HCT116 (cell line): ENCODE measurements around the gene GPRIN1. TPM values are rescaled to one million over a fixed set of nuclear protein-coding genes. Genes with fewer than 3 reads are reported as not detected.

Source experiments
- ATAC-seq: fragments of 200-7000 bp; cut with Tn5 transposase; 2 replicates; pipeline ENCODE4 v1.9.1; 2020; ENCODE audit warnings: mild to moderate bottlenecking, moderate library complexity
- BruUV-seq: library from RNA; stranded (reverse); fragments of 400-500 nt; replicated peaks from 2 replicates; lab custom pipeline; 2021; lab: Mats Ljungman, UMichigan
- CTCF ChIA-PET: fragments of 300-600 bp; sonication (Branson Sonifier 250); formaldehyde crosslinking; loops from one replicate; lab custom pipeline; 2021; ENCODE audit warnings: antibody characterized with exemption; lab: Charles Lee
- POLR2A ChIA-PET: fragments of 300-600, 350-600 bp; sonication (Branson Sonifier 250); formaldehyde crosslinking; loops from one replicate; lab custom pipeline; 2021; ENCODE audit warnings: antibody characterized with exemption; lab: Charles Lee
- RAD21 ChIA-PET, 2 experiments: fragments of 300-600 bp; sonication (Branson Sonifier 250); formaldehyde crosslinking; loops; one replicate each; lab custom pipeline; 2023; ENCODE audit warnings: low total read pairs in 2 of 2; ENCODE audit not compliant: uncharacterized antibody in 2 of 2, unreplicated experiment in 2 of 2, low non-redundant PET in 1 of 2; lab: Charles Lee
- DNase-seq: peaks from one replicate; pipeline ENCODE4 v3.0.0-alpha.2; 2010; ENCODE audit warnings: low read depth, low spot score
- H2AFZ ChIP-seq: fragments of 200-600 bp; shearing (Covaris generic), sonication (generic); 2 replicates; pipeline ENCODE4 v1.6.1; 2017; ENCODE audit warnings: low read depth, mixed run types, mixed read lengths, antibody characterized with exemption, low read length; ENCODE audit not compliant: poor library complexity, severe bottlenecking
- H3K27ac ChIP-seq: 2 replicates; pipeline ENCODE4 v1.5.1; 2012; ENCODE audit warnings: low read depth, low read length
- H3K27me3 ChIP-seq: fragments of 200-600 bp; sonication (generic); 2 replicates; pipeline ENCODE4 v1.6.1; 2016; ENCODE audit warnings: mixed run types, low read length, mixed read lengths; ENCODE audit not compliant: insufficient read depth
- H3K36me3 ChIP-seq, 2 experiments: fragments of 200-500 bp in 1 of 2; fragments of 200-600 bp in 1 of 2; sonication (Bioruptor generic) in 1 of 2; sonication (generic) in 1 of 2; 2 replicates each; pipeline versions ENCODE4 v1.5.1 to v1.6.1; 2014 to 2016; ENCODE audit warnings: low read length in 2 of 2, inconsistent platforms in 1 of 2, mixed read lengths in 1 of 2, mixed run types in 1 of 2; ENCODE audit not compliant: insufficient read depth in 2 of 2, control insufficient read depth in 1 of 2
- H3K4me1 ChIP-seq, 2 experiments: fragments of 200-600 bp in 1 of 2; sonication (generic) in 1 of 2; 2 replicates each; pipeline versions ENCODE4 v1.5.1 to v1.6.1; 2012 to 2017; ENCODE audit warnings: low read length in 2 of 2, inconsistent platforms in 1 of 2, mild to moderate bottlenecking in 1 of 2, mixed read lengths in 1 of 2, mixed run types in 1 of 2, moderate library complexity in 1 of 2; ENCODE audit not compliant: insufficient read depth in 2 of 2, control insufficient read depth in 1 of 2
- H3K4me2 ChIP-seq: fragments of 200-600 bp; sonication (generic); 2 replicates; pipeline ENCODE4 v1.6.1; 2017; ENCODE audit warnings: mixed run types, low read length, mixed read lengths
- H3K4me3 ChIP-seq, 2 experiments: fragments of 200-600 bp in 1 of 2; sonication (generic) in 1 of 2; replicated peaks in 1 of 2; 2 replicates each; pipeline ENCODE4 v1.5.1; 2011 to 2016; ENCODE audit warnings: low read length in 2 of 2, control low read depth in 1 of 2, low read depth in 1 of 2, mild to moderate bottlenecking in 1 of 2, mixed read lengths in 1 of 2, mixed run types in 1 of 2
- H3K79me2 ChIP-seq: fragments of 200-600 bp; sonication (generic); 2 replicates; pipeline ENCODE4 v1.6.1; 2017; ENCODE audit warnings: mild to moderate bottlenecking, mixed run types, low read length, moderate library complexity, mixed read lengths; ENCODE audit not compliant: insufficient read depth
- H3K9ac ChIP-seq: fragments of 200-600 bp; sonication (generic); 2 replicates; pipeline ENCODE4 v1.6.1; 2016; ENCODE audit warnings: low read length, mixed read lengths
- H3K9me2 ChIP-seq: fragments of 200-600 bp; sonication (generic), shearing (Covaris generic); 2 replicates; pipeline ENCODE4 v1.6.1; 2017; ENCODE audit warnings: mixed run types, mild to moderate bottlenecking, moderate library complexity; ENCODE audit not compliant: insufficient read depth
- H3K9me3 ChIP-seq, 2 experiments: fragments of 200-500 bp in 1 of 2; fragments of 200-600 bp in 1 of 2; sonication (Bioruptor generic) in 1 of 2; sonication (generic) in 1 of 2; 2 replicates each; pipeline ENCODE4 v1.6.1; 2014 to 2017; ENCODE audit warnings: low read length in 2 of 2, mixed read lengths in 2 of 2, inconsistent platforms in 1 of 2, low read depth in 1 of 2, mild to moderate bottlenecking in 1 of 2, mixed run types in 1 of 2, moderate library complexity in 1 of 2; ENCODE audit not compliant: control insufficient read depth in 1 of 2, insufficient read depth in 1 of 2
- H4K20me1 ChIP-seq: fragments of 200-600 bp; sonication (generic), shearing (Covaris generic); 2 replicates; pipeline ENCODE4 v1.6.1; 2017; ENCODE audit warnings: mixed run types, mild to moderate bottlenecking, moderate library complexity; ENCODE audit not compliant: insufficient read depth
- CBX3 ChIP-seq: IDR thresholded peaks from 2 replicates; pipeline ENCODE4 v1.6.1; 2012; ENCODE audit warnings: low read depth
- CEBPB ChIP-seq: IDR thresholded peaks from 2 replicates; pipeline ENCODE4 v1.6.1; 2012; ENCODE audit warnings: low read depth
- ELF1 ChIP-seq: IDR thresholded peaks from 2 replicates; pipeline ENCODE4 v1.6.1; 2012; ENCODE audit warnings: low read depth, borderline replicate concordance
- EZH2 ChIP-seq: fragments of 200-600 bp; sonication (generic); IDR thresholded peaks from 2 replicates; pipeline ENCODE4 v1.6.1; 2017; ENCODE audit warnings: antibody characterized with exemption, mixed run types
- JUND ChIP-seq: IDR thresholded peaks from 2 replicates; pipeline ENCODE4 v1.6.1; 2012
- MAX ChIP-seq: IDR thresholded peaks from 2 replicates; pipeline ENCODE4 v1.6.1; 2012
- POLR2A ChIP-seq: IDR thresholded peaks from 2 replicates; pipeline ENCODE4 v1.7.0; 2011; ENCODE audit warnings: borderline replicate concordance; ENCODE audit not compliant: insufficient read depth, insufficient read length; ENCODE audit errors: extremely low read depth
- POLR2AphosphoS5 ChIP-seq: IDR thresholded peaks from 2 replicates; pipeline ENCODE4 v1.6.1; 2011; ENCODE audit warnings: mild to moderate bottlenecking, low read depth, low read length, moderate library complexity
- REST ChIP-seq: IDR thresholded peaks from 2 replicates; pipeline ENCODE4 v1.6.1; 2012; ENCODE audit warnings: low read depth
- SIN3A ChIP-seq: IDR thresholded peaks from 2 replicates; pipeline ENCODE4 v1.6.1; 2012; ENCODE audit warnings: low read depth
- SP1 ChIP-seq: IDR thresholded peaks from 2 replicates; pipeline ENCODE4 v1.6.1; 2012; ENCODE audit warnings: low read depth
- YY1 ChIP-seq: IDR thresholded peaks from 2 replicates; pipeline ENCODE4 v1.6.1; 2011; ENCODE audit warnings: low read length, low read depth, moderate library complexity, mild to moderate bottlenecking; ENCODE audit not compliant: insufficient replicate concordance; ENCODE audit errors: extremely low read depth
- ZFX ChIP-seq: fragments of 450-650 bp; IDR thresholded peaks from 2 replicates; pipeline ENCODE4 v1.6.1; 2017
- ZNF274 ChIP-seq: fragments of 200-500 bp; sonication (Bioruptor generic); IDR thresholded peaks from 2 replicates; pipeline ENCODE4 v1.6.1; 2014; ENCODE audit warnings: mild to moderate bottlenecking, low read depth, low read length, inconsistent platforms
- intact Hi-C: fragments of 100-400 bp; cut with micrococcal nuclease; formaldehyde crosslinking; loops from 2 replicates; pipeline ENCODE4 v1.10.0; 2022
- total RNA-seq: library from RNA; stranded (reverse); gene quantifications from one replicate; pipeline ENCODE4 v1.2.1, GENCODE V29; 2021; ENCODE audit not compliant: unreplicated experiment
- TF ChIP-seq, protein P1 (sequence below), 3 experiments: fragments of 200-600 bp in 1 of 3; sonication (generic) in 1 of 3; IDR thresholded peaks in 2 of 3; conservative IDR thresholded peaks in 1 of 3; 2 replicates each; pipeline ENCODE4 v1.5.1; 2012 to 2017; ENCODE audit warnings: low read depth in 2 of 3, low read length in 2 of 3, antibody characterized with exemption in 1 of 3, borderline replicate concordance in 1 of 3, control low read depth in 1 of 3, mild to moderate bottlenecking in 1 of 3, mixed read lengths in 1 of 3, mixed run types in 1 of 3, moderate library complexity in 1 of 3; ENCODE audit not compliant: insufficient read depth in 1 of 3
- TF ChIP-seq, protein P2 (sequence below): IDR thresholded peaks from 2 replicates; pipeline ENCODE4 v1.6.1; 2012

Gene GPRIN1
- total RNA-seq, 1 experiment from 2014 or later = 14.2 TPM

DNA sequence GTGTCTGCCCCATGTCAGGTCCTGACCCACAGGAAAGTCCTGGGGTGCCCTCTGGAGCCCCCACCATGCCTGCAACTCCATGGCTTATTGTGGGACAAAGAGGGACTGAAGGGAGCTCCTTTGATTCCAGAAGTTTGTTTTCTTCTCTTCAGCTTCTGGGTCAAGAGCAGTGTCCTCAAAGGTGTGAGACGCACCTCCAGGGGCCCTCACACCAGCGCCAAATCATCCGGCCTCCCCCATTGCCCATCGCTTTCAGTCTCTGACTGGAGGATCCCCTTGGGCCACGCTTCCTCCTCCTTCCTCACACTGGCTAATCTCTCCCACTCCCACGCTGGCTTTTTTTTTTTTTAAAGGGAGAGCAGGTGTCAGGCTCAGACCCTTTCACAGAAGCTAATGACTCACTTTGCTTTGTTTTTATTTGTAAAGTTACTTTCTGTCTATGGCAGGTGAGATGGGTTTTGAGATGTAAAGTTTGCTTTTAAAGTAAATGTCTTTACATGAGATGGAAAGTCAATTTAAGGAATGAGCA is 44.1 kb downstream of the GPRIN1 start:
- Histone ChIP-seq H3K9me3 (no peaks in the 10 kb centered on the region), H3K9me2 (no peaks in the 10 kb centered on the region), H2AFZ (no peak overlapping the region), H3K27ac (no peak overlapping the region), H4K20me1 (no peaks in the 10 kb centered on the region), H3K36me3 (no peaks in the 10 kb centered on the region), H3K4me2 (no peak overlapping the region), H3K4me1 (no peaks in the 10 kb centered on the region), H3K79me2 (no peaks in the 10 kb centered on the region), H3K27me3 (no peaks in the 10 kb centered on the region), H3K4me3 (no peak overlapping the region), H3K9ac (no peak overlapping the region)
- ChIA-PET RAD21 (no interaction called here), CTCF (no interaction called here), POLR2A (no interaction called here)
- ATAC-seq (no peak), DNase-seq (no peak)
- TF ChIP-seq ELF1 (no peak), CEBPB (no peak), ZFX (no peak)
- TF ChIP-seq, protein P1, sequence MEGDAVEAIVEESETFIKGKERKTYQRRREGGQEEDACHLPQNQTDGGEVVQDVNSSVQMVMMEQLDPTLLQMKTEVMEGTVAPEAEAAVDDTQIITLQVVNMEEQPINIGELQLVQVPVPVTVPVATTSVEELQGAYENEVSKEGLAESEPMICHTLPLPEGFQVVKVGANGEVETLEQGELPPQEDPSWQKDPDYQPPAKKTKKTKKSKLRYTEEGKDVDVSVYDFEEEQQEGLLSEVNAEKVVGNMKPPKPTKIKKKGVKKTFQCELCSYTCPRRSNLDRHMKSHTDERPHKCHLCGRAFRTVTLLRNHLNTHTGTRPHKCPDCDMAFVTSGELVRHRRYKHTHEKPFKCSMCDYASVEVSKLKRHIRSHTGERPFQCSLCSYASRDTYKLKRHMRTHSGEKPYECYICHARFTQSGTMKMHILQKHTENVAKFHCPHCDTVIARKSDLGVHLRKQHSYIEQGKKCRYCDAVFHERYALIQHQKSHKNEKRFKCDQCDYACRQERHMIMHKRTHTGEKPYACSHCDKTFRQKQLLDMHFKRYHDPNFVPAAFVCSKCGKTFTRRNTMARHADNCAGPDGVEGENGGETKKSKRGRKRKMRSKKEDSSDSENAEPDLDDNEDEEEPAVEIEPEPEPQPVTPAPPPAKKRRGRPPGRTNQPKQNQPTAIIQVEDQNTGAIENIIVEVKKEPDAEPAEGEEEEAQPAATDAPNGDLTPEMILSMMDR (IDR thresholded peaks at IDR 0.05 in 2 of 3, conservative IDR thresholded peaks at IDR 0.05 in 1 of 3; ENCODE audit: borderline replicate concordance in 1 of 3, insufficient read depth in 1 of 3, low read depth in 2 of 3, low read length in 2 of 3) = no peak
- intact Hi-C loops = no loop called here
- no TSS peak for BruUV-seq

DNA sequence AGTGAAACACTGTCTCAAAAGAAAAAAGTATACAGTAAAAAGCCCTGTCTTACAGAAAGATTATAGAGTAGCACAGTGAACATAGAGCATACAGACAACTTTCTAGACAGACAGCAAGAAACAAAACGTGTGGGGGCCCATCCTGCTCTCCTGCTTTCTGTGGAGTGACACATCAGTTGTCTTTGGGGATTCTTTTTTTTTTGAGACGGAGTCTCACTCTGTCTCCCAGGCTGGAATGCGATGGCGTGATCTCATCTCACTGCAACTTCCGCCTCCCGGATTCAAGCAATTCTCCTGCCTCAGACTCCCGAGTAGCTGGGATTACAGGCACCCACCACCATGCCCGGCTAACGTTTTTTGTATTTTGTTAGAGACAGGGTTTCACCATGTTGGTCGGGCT is 46.0 kb downstream of the GPRIN1 start:
- H3K79me2 ChIP-seq = no peaks in the 10 kb centered on the region
- ChIA-PET RAD21 (no interaction called here), POLR2A (no interaction called here), CTCF (no interaction called here)
- DNase-seq (no peak), ATAC-seq (no peak)
- H2AFZ ChIP-seq = no peak overlapping the region
- TF ChIP-seq POLR2AphosphoS5 (no peak), YY1 (no peak), REST (no peak), ZNF274 (no peak), JUND (no peak), SIN3A (no peak), EZH2 (no peak), CBX3 (no peak), SP1 (no peak), POLR2A (no peak), MAX (no peak)
- TF ChIP-seq, protein P2, sequence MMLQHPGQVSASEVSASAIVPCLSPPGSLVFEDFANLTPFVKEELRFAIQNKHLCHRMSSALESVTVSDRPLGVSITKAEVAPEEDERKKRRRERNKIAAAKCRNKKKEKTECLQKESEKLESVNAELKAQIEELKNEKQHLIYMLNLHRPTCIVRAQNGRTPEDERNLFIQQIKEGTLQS = no peak
- H3K36me3 ChIP-seq = no peaks in the 10 kb centered on the region
- no peak overlapping the region for H3K9ac ChIP-seq
- H3K4me2 ChIP-seq = no peak overlapping the region
- H3K4me3 ChIP-seq = no peak overlapping the region
- no TSS peak for BruUV-seq
- no peaks in the 10 kb centered on the region for H3K27me3 ChIP-seq
- no peaks in the 10 kb centered on the region for H3K9me2 ChIP-seq
- H3K27ac ChIP-seq = no peak overlapping the region
- intact Hi-C loops = no loop called here
- no peaks in the 10 kb centered on the region for H4K20me1 ChIP-seq
- 0 out of 4 replicates have a peak, but pooled peaks cover 2 to 5% of the 10 kb centered on the region in 2 experiments for H3K4me1 ChIP-seq
- no peaks in the 10 kb centered on the region for H3K9me3 ChIP-seq
